Measurements from ENCODE around the gene PTPRCAP.
"Not testable (repeated sequence)": the region's sequence is repeated elsewhere in the genome, so short reads cannot be mapped to it uniquely, and the experiment has no call there.

Gene PTPRCAP

GRCh38 chr11:67437082-67437808 lies at the start of gene PTPRCAP:
Gene PTPRCAP (minus strand): TSS chr11:67437682. CDS start chr11:67437619, 63 bp downstream.
- no peak for DNase-seq

GRCh38 chr11:67486481-67487195 lies 49.2 kb upstream of the PTPRCAP start:
- no peak for DNase-seq

- not testable (repeated sequence) for DNase-seq
Observed at GRCh38 chr11:67485873-67486361, 48.4 kb upstream of the PTPRCAP start.

GRCh38 chr11:67484847-67485311 lies 47.4 kb upstream of the PTPRCAP start:
- DNase-seq: peak; percentile 83

- no peak for DNase-seq
Observed at GRCh38 chr11:67483831-67484665, 46.6 kb upstream of the PTPRCAP start.

- peak; percentile 99 for DNase-seq
Observed at GRCh38 chr11:67482827-67483798, 45.6 kb upstream of the PTPRCAP start, which contains the start of gene AIP. Gene AIP (plus strand): TSS chr11:67483026. CDS start chr11:67483159, 133 bp downstream.

- peak; percentile 91 for DNase-seq
Observed at GRCh38 chr11:67482275-67482826, 44.9 kb upstream of the PTPRCAP start.

- not testable (repeated sequence) for DNase-seq
Observed at GRCh38 chr11:67477344-67478050, 40.0 kb upstream of the PTPRCAP start.

- DNase-seq: not testable (repeated sequence)
Observed at GRCh38 chr11:67476692-67477091, 39.2 kb upstream of the PTPRCAP start.

GRCh38 chr11:67472882-67473281 lies 35.4 kb upstream of the PTPRCAP start:
- no peak for DNase-seq

GRCh38 chr11:67470337-67471002 lies 33.0 kb upstream of the PTPRCAP start:
- DNase-seq: peak; percentile 5

GRCh38 chr11:67469508-67469811 lies 32.0 kb upstream of the PTPRCAP start:
- no peak for DNase-seq

- peak; percentile 84 for DNase-seq
Observed at GRCh38 chr11:67468759-67469507, 31.5 kb upstream of the PTPRCAP start, which contains the start of gene TMEM134. Gene TMEM134 (minus strand): TSS chr11:67469251. CDS start chr11:67469192, 59 bp downstream.

GRCh38 chr11:67468456-67468758 lies 30.9 kb upstream of the PTPRCAP start:
- no peak for DNase-seq

- DNase-seq: no peak
Observed at GRCh38 chr11:67468056-67468455, 30.6 kb upstream of the PTPRCAP start.

- no peak for DNase-seq
Observed at GRCh38 chr11:67466962-67467771, 29.7 kb upstream of the PTPRCAP start.

- no peak for DNase-seq
Observed at GRCh38 chr11:67466367-67466766, 28.9 kb upstream of the PTPRCAP start.

- not testable (repeated sequence) for DNase-seq
Observed at GRCh38 chr11:67465530-67465929, 28.0 kb upstream of the PTPRCAP start.

GRCh38 chr11:67465189-67465510 lies 27.7 kb upstream of the PTPRCAP start:
- no peak for DNase-seq

All from MV-4-11 (cell line).